SKM-1 (cell line): Measurements from ENCODE around the gene POP5.
A peak's percentile ranks its signal among the peaks of the same experiment; 100 is the strongest.
"Not testable (repeated sequence)": the region's sequence is repeated elsewhere in the genome, so short reads cannot be mapped to it uniquely, and the experiment has no call there.

Source experiments
- DNase-seq: peaks from one replicate; lab custom pipeline; 2025; ENCODE audit not compliant: unreplicated experiment; lab: John Stamatoyannopoulos, UW

The POP5 gene

DNA sequence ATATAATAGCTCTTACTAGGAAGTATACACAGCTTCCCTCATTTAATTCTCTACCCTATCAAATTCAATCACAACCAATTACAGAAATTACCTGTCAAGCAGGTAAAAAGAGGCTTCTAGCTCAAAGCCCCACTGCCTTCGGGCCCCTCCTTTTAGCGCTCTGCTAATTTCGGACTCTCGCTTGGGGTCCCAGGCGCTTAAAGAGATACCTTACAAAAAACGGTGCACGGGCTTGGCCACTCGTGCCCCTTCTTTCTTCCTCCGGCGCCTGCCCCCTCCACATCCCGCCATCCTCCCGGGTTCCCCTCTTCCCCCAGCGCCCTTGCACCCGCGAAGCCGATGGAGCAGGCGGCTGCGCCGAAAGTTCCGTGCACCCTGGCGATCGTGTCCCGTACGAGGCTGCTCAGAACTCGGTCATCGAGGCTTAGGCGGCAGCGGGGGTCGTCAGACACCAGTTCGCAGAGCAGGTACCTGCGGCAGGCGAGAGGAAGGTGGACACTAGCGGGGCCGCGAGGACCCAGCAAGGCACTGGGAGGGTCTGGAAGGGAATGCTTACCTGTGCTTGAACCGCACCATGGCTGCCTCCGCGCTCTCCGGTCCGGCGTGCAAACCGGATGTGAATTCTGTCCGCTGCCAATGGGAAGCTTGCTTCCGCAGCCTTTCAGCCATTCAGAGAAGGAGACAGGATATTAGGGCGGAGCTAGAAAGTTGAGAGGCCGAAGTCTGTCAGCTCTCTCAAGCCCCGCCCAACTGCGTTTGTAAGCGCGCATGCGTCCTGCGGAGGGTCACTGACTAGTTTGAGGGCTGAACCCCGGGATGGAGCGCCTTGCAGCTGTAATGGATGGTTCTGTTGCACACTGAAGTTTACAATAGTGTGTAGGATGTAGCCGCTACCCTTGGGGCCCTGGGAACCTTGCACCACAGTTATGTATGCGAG is at the start of gene POP5:
POP5 (minus strand) TSS at position 616 of the 937 bp plus-strand sequence; CDS start at position 576, 40 bp downstream.
- peak; percentile 72 for DNase-seq

GRCh38 chr12:120630104-120630892 is 49.1 kb upstream of the POP5 start:
- DNase-seq: no peak

DNA sequence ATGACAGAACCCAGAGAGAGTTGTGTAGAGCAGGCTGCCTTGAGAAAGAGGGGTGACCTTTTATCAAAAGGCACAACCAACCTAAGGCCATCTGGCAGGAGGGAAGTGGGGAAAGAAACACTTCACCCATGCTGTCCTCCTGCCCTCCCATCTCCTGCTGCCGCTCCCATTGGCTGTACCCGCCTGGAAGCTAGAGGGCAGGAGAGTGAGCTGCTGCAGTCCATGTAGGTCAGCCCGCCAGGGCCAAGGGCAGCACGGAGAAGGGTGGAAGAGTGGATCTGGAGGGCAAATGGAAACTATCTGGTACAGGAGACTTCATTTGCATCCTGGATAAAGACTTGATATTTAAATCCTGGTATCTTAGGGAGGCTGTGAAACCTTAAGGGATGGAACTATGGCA is 47.7 kb upstream of the POP5 start:
- DNase-seq: no peak

DNA sequence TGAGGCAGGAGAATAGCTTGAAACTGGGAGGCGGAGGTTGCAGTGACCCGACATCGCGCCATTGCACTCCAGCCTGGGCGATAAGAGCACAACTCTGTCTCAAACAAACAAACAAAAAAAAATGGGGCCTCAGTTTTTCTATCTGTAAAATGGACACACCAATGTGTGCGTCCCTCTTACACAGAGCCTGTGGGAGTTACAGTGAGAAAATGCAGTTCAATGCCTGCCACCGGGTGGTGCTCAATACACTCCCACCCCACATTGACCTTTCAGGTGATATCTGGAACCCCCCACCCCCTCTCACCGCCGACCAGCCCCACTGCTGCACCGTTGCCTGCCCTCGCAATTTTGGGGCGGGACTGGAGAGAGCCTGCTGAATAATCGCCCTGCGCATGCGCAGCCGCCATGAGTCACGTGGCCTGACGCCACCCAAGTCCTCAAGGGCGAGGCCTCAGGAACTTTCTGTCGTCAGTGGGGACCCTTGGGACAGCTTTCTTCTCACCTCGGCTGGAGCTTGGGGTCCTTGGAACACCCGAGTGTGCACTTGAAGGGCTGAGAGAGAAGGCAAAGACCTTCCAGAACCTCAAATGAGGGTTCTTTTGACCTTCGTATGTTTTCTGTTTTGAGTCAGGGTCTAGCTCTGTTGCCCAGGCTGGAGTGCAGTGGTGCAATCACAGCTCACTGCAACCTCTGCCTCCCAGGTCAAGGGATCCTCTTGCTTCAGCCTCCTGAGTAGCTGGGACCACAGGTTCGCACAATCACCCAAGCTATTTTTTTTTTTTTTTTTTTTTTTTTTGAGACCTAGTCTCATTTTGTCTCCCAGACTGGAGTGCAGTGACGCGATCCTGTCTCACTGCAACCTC is 44.6 kb upstream of the POP5 start:
- no peak for DNase-seq

DNA sequence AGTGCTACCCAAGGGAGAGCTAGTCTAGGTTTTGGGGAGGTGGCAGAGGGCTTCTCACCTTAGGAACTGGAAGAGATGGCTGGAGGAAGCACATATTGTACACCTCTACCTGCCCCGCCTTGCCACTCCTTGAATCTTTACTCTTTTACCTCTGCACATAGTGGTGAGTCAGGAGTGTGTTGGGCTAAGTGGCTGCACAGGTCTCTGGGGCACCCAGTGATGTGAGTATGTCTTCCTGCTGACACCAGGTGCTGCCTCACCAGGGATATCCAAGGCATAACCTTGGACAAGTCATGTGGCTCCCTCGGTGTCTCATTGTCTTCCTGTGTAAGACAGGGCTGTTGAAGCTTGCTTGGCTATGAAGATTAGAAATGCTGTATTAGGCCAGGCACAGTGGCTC is 39.4 kb upstream of the POP5 start:
- no peak for DNase-seq

DNA sequence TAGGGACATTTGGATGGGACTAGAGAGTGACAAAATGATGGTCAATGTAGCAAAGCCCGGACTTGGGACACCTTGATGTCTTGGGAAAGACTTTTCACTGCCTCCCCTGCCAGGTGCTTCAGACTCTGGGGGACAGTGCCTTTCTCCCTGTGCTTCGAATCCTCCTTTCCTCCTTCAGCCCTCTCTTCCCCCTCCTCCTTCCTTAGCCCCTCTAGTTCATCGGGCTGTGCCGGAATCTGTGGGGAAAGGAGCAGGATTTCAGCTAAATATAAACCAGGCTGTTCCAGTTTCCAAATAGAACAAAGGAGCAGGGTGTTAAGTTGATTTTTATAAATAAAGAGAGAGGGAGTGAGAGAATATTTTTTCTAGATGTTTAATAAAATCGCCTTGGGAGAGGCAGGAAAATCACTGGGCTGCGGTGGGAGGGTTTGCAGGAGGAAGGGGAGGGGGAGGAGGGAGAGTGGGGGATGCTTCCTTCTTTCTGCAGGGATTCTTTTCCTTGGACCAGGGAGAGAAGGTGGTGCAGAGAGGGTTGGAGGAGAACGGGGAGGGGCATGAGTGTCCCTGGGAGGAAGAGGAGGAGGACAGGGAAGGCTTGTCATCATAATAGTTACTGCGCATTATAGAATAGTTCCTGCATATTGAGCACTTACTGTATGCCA is 37.9 kb upstream of the POP5 start:
- DNase-seq: no peak

- not testable (repeated sequence) for DNase-seq
Observed at GRCh38 chr12:120617767-120618166, 36.6 kb upstream of the POP5 start.

- not testable (repeated sequence) for DNase-seq
Observed at GRCh38 chr12:120617193-120617592, 36.0 kb upstream of the POP5 start.

DNA sequence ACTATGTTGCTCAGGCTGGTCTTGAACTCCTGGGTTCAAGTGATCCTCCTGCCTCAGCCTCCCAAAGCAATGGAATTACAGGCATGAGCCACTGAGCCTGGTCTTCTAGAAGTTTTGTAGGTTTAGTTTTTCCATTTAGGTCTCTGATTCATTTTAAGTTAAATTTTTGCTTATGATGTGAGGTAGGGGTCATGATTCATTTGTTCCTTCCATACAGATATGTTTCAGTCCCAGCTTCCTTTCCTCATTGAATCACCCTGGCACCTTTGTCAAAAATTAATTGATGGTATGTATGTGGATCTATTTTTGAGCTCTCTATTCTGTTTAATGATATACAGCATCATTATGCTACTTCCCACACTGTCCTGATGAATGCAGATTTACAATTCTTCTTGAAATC is 33.6 kb upstream of the POP5 start:
- no peak for DNase-seq

- DNase-seq: not testable (repeated sequence)
Observed at GRCh38 chr12:120611534-120611933, 30.3 kb upstream of the POP5 start.

- DNase-seq: no peak
Observed at GRCh38 chr12:120610560-120610959, 29.4 kb upstream of the POP5 start.

DNA sequence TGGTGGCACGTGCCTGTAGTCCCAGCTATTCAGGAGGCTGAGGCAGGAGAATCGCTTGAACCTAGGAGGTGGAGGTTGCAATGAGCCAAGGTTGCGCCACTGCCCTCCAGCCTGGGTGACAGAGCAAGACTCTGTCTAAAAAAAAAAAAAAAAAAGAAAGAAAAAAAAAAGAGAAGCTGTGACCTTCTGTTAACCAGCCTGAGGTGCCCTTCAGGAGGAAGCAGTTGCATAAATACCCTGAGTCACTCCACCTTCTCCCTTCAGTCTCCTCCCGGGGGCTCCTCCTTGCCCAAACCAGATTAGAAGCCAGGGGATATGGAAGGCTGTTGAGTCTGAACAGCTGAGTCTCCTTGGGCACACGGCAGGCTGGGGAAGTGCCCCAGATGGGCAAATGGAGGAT is 21.2 kb upstream of the POP5 start:
- peak; percentile 40 for DNase-seq

DNA sequence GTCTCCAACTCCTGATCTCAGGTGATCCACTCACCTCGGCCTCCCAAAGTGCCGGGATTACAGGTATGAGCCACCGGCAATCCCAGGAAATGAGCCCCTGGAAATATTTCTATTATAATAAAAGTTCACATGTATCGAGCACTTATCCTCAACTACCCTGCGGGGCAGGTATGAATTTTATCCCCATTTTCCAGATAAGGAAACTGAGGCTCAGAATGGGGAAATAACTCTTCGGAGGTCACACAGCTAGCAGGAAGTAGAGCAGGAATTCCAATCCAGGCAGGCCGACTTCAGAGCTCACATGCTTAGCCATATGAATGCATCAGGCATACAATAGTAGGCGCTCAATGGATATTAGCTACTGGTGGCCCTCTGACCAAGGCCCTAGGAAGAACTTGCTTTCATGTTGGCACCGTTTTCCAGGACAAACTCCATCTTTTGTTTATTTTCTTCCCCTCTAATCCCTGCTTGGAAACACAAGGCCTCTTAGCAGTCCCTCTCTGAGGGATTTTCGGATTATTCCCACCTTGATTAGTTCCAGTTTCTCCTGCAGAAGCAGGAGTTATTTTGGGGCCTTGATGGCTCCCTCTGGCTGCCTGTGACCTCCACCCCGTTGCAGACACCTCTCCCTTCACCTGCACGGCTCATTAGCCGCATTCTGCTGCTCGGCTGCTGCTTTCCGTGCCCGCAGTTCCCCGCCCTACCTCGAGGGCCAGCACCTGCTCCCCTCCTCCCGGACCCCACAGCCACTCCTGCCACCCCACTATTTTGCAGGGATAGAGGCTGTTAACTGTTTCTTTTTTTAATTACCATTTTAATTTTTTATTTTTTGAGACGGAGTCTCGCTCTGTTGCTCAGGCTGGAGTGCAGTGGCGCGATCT is 18.7 kb upstream of the POP5 start:
- no peak for DNase-seq

- DNase-seq: no peak
Observed at GRCh38 chr12:120598674-120599463, 17.7 kb upstream of the POP5 start.

DNA sequence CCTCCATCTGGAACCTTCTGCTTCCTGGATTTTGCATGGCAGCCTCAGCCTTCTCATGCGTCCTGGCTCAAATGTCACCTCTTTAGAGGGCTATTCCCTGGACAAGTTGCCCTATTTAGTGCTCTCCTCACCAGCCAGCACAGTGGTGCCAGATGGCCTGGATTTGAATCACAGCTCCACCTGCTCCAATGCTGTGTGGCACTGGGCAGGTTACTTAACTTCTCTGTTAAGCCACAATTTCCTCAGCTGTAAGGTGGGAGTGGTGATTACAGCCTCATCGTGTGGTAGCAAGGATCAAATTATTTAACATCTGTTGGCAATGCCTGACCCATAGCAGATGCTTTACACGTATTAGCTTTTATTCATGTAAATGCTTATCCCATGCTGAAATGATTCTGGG is 16.7 kb upstream of the POP5 start:
- no peak for DNase-seq

DNA sequence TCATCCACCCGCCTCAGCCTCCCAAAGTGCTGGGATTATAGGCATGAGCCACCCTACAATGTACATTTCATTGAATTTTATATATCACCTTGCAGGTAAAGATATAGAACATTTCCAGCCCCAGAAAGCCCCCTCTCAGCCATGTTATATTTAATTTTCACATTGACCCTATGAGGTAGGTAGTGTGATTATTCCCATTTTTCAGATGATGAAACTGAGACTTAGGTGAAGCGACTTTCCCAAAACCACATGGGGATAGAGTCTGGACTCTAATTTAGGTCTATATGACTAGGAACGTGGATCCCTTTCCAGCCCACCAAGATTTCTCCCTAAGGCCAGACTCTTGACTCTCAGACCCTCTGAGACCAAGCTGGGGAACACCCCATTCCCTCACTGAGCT is 15.7 kb upstream of the POP5 start:
- DNase-seq: no peak

- DNase-seq: no peak
Observed at GRCh38 chr12:120592121-120593049, 11.2 kb upstream of the POP5 start.
